UCSD-AML1 (cell line): ENCODE measurements around the gene CCDC192.
"Not testable (repeated sequence)": the region's sequence is repeated elsewhere in the genome, so short reads cannot be mapped to it uniquely, and the experiment has no call there.

Experiments used
- DNase-seq: peaks from one replicate; lab custom pipeline; 2025; ENCODE audit not compliant: unreplicated experiment; lab: John Stamatoyannopoulos, UW

CCDC192 gene

DNA sequence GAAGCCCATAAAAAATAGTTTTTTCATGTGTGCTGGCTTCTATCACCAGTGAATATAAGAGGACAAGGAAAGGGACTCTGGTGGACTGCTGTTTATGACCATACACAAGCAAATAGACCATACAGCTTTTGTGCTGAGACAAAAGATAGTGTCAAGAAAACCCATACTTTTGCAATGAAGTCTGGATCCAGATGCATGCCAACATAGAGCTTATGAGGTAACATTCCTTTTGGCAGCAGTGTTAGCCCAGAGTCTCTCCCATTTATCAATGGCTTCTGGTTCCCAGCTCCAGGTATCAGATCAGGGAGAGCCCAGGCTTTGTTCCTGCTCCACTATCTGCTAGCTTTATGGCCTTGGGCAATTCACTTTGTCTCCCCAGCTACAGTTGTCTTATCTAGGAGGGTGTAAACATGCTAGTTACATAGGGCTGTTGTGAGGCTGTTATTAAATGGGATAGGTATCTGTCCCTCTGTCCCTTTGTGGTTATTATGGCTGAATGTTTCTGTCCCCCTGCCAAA lies 55.6 kb downstream of the CCDC192 start:
- no peak for DNase-seq

DNA sequence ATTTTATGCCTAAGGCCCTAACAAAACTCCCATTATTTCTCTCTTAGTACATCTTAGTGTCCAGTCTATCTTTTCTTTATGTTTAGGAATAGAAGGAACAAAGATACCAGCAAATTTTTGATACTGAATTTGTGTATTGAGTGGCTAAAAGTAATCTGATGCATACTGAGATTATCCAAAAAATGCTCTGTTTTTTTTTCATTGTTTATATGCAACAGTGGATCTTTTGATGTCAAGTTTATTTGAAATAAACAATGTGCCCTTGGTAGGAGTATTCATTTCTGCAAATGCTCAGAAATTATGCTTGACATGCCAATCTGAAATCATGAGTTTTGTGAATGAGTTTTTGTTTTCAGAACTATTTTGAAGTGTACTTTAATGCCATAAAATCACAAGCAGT lies 58.7 kb downstream of the CCDC192 start:
- no peak for DNase-seq

- DNase-seq, result no peak
Observed at GRCh38 chr5:127762412-127762811, 59.2 kb downstream of the CCDC192 start.

- DNase-seq, result no peak
Observed at GRCh38 chr5:127766676-127767335, 63.6 kb downstream of the CCDC192 start.

DNA sequence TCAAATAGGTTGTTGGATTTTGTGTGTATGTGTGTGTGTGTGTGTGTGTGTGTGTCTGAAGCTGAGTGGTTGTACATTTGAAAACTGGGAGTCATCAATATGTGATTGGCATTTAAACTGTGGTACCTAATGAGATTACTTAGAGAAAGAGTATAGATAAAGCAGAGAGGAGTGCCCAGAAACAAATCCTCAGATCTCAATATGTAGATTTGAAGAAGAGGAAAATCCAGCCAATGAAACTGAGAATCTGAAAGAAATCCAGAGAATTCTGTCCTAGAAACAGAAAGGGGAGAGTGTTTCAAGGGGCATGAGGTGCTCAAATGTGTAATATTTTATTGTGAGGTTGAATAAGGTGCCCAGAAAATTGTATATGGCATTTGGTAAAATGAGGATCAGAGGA lies 66.2 kb downstream of the CCDC192 start:
- DNase-seq, result no peak

DNA sequence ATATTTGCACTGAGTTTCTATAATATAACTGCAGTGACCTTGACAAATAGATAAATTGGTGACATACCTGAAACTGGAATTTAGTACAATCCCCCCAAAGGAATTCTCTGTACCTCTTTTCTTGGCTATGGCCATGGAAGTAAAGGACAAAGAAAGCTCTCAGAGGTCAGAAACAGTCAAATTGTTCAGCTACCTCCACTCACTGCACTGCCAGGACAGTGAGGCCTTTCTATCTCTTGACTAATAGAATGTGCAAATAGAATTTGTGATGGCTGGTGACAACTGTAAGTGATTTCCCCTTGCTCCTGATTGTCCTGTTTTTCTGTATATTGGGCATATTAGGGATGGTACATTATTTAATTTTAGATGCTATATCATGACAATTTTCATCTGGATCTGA lies 67.1 kb downstream of the CCDC192 start:
- no peak for DNase-seq

- no peak for DNase-seq
Observed at GRCh38 chr5:127772531-127772930, 69.3 kb downstream of the CCDC192 start.

DNA sequence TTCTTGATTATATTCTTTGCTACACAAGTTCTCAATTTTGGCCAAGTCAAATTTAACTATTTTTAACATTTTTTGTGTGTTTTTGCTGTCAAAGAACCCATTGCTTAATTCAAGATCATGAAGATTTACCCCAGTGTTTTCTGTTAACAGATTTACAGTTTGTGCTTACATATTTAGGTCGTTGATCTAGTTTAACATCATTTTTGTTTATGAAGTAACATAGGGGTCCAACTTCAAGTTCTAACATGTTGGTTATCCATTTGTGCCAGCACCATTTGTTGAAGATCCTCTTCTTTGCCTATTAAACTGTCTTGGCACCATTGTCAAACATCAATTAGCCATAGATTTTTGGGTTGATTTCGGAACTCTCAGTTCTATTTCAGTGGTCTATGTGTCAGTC lies 71.0 kb downstream of the CCDC192 start:
- no peak for DNase-seq

- no peak for DNase-seq
Observed at GRCh38 chr5:127776477-127776876, 73.3 kb downstream of the CCDC192 start.

- DNase-seq, result no peak
Observed at GRCh38 chr5:127777957-127778356, 74.8 kb downstream of the CCDC192 start.

DNA sequence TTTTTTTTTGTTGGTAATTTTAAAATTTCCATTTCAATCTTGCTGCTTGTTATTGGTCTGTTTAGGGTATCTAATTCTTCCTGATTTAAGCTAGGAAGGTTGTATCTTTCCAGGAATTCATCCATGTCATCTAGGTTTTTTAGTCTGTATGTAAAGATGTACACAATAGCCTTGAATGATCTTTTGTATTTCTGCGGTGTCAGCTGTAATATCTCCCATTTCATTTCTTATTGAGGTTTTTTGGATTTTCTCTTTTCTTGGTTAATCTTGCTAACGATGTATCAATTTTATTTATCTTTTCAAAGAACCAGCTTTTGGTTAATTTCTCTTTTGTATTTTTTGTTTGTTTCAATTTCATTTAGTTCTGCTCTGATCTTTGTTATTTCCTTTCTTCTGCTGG lies 79.3 kb downstream of the CCDC192 start:
- not testable (repeated sequence) for DNase-seq

GRCh38 chr5:127785098-127785927 lies 82.1 kb downstream of the CCDC192 start:
- DNase-seq, result no peak

DNA sequence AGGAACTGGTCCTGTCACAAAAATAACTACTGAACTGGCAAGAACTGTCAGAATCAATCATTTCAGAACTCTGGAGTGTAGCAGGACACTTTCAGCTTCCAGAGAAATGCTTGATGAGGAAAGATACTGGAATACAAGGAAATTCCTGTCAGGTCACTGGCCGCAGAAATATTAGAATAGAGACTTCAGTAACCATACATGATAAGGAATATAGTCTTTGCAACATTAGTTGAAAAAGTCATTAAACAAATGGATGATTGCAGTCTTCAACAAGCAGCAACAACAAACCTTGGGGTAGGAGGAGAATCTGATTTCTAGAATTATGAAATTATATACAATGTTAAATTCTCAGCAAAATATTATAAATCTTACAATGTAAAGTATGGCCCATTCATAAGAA lies 88.2 kb downstream of the CCDC192 start:
- DNase-seq, result no peak

GRCh38 chr5:127791908-127792307 lies 88.7 kb downstream of the CCDC192 start:
- DNase-seq, result not testable (repeated sequence)

GRCh38 chr5:127793052-127793451 lies 89.9 kb downstream of the CCDC192 start:
- no peak for DNase-seq

- no peak for DNase-seq
Observed at GRCh38 chr5:127793879-127794278, 90.7 kb downstream of the CCDC192 start.

DNA sequence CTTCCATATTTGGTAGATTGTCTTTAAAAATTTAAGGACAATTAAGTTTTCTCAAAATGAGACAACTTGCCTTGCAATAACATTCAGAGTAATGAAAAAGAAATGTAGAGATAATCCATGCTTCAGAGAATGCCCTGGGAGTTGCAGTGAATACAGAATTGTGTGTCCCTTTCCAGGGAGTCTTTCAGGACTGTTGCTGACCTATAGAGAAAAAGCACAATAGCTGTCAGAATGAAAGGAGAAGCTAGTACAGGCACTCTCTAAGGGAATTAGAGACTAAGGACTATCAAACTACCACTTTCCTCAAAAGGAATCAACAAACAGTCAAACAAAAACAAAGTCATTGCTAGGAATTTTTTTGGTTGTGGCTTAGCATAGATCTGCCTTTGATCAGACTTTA lies 93.0 kb downstream of the CCDC192 start:
- no peak for DNase-seq

DNA sequence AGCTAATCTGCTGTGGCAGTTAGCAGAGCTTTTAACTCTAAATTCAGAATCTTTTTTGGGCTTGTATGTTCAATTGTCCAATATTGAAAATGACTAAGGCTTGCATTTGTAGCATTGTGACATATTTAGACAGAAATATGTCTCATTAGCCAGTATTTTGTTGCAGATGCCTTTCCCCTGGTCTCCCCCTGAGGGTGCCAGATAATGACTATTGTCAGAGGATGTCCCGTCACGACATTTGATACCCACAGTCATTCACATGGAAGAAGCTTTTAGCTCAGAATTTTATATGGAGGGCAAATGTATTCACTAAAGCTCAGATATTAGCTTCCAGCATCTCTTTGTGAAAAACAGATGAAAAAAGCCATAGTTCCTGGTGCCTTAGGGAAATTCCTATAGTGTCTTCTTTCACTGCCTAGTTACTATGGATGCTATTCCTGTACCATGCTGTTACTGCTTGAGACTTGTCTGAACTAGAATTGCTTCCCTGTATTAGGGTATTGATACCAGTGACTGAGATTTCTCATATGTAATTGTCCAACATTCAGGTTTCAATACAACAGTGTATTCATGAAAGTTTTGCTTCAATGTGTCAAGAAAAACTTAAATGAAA lies 96.2 kb downstream of the CCDC192 start:
- no peak for DNase-seq

DNA sequence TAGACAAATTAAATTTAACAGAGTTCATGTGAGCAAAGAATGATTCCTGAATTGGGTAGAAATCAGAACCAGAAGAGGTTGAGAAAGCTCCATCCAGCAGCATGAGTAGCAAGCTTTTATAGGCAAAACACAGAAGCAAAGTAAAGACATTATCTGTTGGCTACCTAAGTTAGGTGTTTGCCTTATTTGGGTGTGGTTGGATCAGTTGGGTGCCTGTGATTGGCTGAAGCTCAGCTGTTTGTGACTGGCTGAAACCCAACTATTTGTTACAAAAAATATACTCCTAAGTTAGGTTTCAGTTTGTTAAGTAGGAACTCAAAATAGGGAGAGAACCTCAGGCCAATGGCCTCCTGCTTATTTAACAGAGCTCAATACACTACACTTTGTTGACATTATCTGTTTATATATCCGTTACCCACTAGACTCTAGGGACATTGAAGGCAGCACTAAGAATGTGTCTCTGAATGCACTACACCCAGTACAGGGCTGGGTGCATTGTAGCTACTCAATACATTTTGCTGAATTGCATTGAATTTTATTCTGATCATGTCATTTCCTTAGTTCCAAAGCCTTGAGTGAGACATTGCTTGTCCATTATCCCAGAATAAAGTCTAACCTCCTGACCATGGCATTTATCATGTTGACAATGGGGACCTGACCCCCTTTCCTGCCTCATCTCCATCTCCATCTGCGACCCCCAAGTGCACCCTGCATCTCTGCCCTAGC lies 98.7 kb downstream of the CCDC192 start:
- DNase-seq, result no peak

- DNase-seq, result no peak
Observed at GRCh38 chr5:127802477-127802865, 99.3 kb downstream of the CCDC192 start.

DNA sequence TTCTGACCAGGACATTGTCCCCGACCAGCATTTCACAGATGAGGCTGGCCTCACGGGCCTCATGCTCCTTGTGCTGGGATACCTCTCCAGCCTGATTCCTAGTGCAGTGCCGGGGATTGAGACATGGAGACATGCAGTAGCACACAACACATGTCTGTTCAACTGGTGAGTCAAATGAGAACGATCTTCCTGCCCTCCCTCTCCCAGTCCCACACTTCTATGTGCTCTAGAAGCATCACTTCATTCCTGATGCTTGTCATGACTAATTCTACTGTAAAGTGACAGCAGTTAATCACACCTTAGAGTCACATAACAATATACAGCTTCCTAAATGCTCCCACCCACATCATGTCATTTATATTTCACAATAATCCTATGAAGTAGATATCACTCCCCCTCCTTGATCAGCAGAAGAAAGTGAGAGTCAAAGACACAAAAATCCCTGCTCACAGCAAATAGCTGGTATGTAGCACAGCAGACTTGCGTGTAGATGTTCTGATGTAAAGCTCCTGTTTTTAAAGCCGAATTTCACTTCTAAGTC lies 101.8 kb downstream of the CCDC192 start:
- DNase-seq, result no peak
